Measurements from ENCODE around the gene DPP10.
"Not testable (repeated sequence)": the region's sequence is repeated elsewhere in the genome, so short reads cannot be mapped to it uniquely, and the experiment has no call there.

Gene DPP10

DNA sequence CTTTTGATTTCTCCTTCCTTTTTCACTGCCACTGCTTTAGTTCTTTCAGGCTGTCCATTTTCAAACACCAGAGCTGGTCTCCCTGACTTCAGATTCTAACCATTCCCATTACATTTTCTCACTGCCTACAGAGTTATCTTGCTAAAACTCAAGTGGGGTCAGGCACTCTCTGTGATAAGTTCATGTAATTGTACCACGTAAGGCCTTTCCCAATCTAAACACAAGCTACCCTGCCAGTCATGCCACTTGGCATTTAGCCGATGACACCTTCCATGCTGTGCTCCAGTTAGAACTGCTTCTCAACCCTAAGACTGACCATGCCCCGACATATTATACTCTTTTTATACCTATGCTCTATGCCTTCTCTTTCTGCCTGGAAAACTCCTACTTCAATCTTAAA lies 592.4 kb downstream of the DPP10 start:
- DNase-seq = no peak

DNA sequence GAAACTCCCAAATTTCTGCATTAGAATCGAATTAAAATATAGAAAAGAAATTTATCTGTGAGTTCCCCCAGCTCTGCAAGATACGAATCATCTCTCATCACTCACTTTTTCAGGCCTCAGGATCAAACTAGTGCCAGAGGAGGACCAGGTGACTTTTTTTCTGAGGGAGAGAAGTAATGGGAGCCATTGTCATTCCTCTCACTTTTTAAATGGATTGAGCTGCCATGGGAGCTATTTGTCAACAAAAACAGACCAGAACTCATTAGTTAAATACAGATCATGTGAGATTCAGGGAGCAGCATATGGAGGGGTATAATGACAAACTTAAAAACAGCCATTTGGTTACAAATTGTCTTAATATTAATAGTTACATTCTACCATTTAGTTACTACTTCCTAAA lies 594.4 kb downstream of the DPP10 start:
- no peak for DNase-seq

DNA sequence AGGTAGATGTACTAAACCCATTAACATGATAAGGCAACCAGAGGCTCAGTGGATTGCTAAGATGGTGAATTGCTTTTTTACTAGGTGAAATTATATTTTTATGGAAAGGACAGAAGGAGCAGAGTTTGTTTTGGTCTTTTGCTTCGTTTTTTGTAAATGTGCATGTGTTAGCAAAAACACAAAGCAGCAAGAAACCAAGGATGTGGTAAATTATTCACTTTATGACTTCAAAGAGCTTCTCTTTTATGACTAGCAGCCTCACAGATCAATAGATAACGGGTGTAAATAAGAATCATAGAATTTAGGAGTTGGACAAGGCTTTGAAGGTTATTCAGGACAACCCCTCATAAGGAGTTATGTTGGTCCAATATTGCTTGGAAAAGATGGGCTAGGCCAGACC lies 615.0 kb downstream of the DPP10 start:
- no peak for DNase-seq

DNA sequence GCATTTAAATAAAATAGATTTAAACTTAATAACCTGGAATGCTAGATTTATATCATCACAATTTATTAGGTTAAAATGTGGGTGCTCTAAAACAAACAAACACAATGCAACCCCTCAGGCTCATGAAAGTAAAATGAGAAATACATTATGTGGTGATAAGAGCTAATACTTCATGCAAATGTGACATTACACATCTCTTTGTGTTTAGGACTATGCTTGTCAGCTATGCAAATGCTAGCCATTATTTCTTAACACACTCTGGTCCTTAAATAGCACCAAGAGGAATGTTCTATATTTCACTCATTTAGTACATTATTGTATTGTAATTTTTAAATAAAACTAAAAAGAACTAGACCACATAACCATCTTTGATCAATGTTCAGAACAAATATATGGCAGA lies 627.6 kb downstream of the DPP10 start:
- no peak for DNase-seq

DNA sequence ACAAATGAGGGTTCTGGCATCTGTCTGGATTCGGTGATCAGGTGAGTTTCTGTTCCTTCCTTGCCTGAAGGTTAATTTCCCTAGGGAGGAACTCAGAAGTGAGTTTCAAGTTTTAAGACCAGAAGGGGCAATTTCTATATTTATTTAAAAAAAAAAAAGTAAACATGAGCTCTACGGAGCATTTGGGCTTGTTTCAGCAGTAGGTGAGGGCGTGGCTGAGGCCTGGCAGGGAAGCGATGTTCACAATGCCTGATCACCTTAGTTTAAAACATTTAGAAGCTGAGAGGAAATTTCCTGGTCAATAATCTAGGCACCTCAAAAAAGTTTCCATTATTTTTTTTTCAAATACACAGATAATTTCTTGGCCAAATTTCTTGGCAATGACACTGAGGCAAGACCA lies 629.1 kb downstream of the DPP10 start:
- DNase-seq = no peak

DNA sequence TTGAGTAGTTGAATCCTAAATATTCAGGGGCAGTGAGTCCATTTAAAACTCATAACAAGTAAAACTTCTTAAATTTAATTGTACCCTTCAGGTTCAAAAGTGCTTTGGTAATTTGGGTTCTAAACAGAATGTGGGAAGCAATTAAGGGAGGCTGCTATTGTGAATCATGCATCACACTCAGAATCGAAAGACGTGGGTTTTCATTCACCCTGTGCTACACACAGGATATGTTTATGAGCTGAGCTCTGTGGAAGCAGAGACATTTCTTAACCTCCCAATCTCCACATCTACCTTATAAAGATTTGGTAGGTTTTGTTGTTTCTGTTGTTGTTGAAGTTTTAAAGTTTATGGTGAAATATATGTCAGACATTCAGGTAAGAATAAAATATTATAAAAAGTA lies 633.4 kb downstream of the DPP10 start:
- no peak for DNase-seq

DNA sequence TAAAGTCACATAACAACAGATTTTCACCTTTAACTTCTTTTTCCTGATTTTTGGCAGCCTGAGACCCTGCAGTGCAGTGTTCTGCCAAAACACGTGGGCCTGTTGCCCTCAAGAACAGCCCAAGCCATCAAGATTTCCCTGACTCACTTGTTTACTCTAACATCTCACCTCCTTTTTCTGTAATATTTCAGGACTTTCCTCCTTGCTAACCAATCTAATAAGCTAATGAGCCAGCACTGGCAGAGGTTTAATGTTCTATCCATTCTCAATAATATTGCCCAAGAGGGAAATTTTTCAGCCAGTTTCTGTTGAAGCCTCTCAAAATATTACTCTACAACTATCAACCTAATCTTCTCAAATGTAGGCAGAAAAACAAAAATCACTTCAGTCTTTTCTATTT lies 635.2 kb downstream of the DPP10 start:
- no peak for DNase-seq

GRCh38 chr2:115083225-115083624 lies 640.8 kb downstream of the DPP10 start:
- DNase-seq = no peak

- no peak for DNase-seq
Measured at GRCh38 chr2:115083711-115084110, 641.3 kb downstream of the DPP10 start.

DNA sequence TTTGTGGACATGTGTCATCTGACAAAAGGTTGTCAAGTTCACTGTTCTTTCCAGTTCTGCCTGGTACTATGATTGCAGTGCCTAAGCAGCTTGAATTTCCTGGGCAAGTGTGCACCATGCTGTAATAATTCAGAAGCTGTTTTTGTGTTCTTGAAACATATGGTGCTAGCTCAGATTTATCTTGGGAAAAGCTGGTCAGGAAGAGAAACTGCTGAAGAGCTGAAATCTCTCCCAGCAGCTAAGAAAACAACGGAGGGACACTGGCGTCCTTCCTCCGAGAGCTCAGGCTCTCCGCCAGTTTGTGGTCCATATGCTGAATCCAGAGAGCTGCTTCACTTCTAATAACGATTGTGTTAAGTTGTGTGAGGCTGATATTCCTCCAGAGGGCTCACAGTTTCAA lies 642.0 kb downstream of the DPP10 start:
- DNase-seq = no peak

DNA sequence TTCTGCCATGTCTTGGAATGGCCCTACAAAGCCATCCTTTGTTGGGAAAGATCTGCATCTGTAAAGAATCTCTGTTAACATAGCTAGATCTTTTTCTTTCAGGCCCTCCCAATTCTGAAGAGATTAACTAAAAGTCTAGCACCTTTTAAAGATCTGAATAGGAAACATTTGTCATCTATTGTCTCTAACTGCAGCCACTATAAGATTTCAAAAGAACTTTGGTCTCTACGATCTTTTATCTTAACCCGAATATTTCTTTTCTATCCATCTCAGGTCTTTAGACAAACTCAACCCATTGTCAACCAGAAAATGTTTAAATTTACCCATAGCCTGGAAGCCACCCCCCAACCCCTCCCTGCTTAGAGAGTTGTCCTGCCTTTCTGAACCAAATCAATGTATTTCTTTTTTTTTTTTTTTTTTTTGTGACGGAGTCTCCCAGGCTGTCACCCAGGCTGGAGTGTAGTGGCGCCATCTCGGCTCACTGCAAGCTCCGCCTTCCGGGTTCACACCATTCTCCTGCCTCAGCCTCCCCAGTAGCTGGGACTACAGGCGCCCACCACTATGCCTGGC lies 643.7 kb downstream of the DPP10 start:
- not testable (repeated sequence) for DNase-seq

GRCh38 chr2:115094441-115094840 lies 652.0 kb downstream of the DPP10 start:
- DNase-seq = no peak

GRCh38 chr2:115105966-115106365 lies 663.5 kb downstream of the DPP10 start:
- DNase-seq = no peak

- DNase-seq = no peak
Measured at GRCh38 chr2:115115135-115115534, 672.7 kb downstream of the DPP10 start.

DNA sequence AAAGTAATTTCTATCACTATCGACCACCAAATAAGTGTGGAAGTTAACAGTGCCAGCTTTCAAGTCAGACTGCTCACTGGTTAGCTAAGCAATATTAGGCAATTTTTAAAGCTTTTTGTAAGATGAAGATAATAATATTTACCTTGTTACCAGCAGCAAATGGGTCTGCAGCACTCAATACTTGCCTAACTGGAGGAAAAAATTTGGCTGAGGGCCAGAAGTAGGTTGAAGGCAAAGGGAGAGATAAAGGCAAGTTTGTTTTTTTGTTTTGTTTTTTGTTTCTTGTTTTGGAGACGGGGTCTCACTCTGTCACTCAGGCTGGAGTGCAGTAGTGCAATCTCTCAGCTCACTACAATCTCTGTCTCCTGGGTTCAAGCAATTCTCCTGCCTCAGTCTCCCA lies 675.9 kb downstream of the DPP10 start:
- no peak for DNase-seq

DNA sequence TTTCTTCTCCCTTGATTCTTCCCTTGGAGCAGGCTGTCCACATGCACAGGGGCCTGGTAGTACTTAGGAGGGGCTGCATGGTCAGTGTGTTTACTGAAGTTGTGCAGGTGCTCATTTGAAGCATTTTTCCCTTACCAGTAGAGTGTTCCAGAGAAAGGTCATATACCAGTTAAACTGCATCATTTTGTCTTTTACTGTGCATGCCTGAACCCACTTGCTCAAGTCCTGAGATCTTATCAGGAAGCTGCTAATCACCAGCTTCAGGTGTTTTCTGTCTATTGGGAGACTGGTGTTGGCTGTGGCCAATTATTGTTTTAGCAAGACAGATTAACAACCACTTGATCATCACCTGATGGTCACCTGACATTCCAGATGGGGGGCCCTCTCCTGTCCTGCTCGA lies 676.6 kb downstream of the DPP10 start:
- DNase-seq = no peak

GRCh38 chr2:115122701-115123100 lies 680.3 kb downstream of the DPP10 start:
- no peak for DNase-seq

DNA sequence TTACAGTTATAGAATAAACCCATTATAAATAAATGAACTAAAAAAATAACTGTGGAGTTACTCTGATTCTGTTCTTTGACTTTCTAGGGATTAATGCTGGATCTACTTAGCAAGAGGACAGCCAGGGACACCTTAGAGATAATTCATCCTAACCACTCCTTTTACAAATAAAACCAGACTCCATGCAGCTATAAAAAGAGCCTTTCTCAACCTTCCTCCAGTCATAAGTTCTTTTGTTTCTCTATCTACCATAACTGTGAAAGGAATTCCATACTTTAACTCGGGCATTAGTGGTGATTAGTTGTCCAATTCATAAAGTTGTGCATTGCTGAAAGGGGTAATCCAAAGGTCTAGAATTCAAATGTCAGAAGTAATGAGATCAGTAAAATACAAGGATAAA lies 682.4 kb downstream of the DPP10 start:
- no peak for DNase-seq

- no peak for DNase-seq
Measured at GRCh38 chr2:115129536-115129935, 687.1 kb downstream of the DPP10 start.

DNA sequence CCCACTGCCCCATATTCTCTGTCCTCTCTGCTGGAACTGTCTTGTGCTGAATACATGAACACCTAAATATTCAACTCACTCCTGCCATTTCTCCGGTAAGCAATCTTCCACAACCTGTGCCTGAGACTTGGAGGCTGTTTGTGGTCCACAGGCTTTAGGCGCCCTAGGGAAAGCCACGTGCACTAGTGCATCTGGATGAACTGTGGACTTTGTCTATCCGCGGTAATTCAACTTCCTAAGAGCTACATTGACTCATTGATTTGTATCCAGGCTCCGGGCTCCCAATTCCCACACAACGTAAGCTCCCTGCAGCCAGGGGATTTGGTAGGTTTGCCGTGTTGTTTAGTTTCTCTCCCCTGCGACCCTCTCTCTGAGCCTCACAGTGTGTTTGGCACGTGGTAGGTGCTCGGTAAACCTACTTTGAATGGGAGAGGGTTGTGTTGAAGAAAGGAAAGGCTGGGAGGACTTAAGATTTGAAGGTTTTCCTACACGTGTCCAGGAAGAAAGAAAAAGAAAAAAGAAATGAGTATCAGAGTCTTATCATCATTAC lies 718.2 kb downstream of the DPP10 start:
- no peak for DNase-seq

GRCh38 chr2:115161081-115161770 lies 718.8 kb downstream of the DPP10 start:
- no peak for DNase-seq

GRCh38 chr2:115161771-115162493 lies 719.5 kb downstream of the DPP10 start:
- DNase-seq = no peak

DNA sequence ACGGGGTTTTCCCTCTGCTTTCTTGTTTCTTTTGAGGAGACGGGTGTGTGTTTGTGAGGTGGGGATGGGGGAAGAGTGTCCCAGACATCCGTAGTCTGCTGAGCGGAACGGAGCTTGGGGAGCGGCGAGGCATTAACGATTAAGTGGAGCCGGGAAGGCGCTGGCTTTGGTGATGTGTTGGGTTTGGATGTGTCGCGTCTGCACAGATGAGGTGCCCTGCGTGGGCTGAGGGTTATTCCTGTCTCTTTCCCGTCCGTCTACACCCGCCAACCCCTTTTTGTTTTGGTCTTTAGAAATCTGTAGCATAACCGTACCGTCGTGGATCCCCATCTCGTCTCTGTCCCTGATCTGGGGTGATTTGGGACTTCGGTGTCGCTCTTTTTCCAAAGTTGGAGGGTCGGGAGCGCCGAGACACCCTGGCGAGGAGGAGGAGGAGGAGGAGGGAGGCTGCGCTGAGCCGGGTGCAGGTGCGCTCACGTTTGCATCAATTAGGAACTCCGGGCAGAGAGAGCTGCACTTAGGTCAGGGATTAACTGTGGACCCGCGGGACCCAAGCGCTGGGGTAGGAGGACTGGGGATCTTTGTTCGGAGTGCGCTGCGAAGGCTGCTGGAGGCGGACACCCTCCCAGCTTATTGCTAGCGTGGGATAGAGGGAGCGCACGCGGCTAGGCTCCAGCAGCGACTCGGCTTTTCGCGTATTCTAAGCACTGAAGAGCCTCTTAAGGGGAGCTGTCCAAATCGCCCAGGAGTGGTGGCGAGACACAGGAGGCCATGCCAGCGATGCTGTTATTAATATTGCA lies 720.3 kb downstream of the DPP10 start:
- no peak for DNase-seq

Data from activated CD4-positive, alpha-beta T cell treated with anti-CD3 and anti-CD28 coated beads, Interleukin-2, amount 50 U/mL, for 16 hours (primary cell).